HEK293T (cell line): ENCODE data around the gene CALD1.

Experiments used
- ARNT ChIP-seq: fragments of 450-650 bp; IDR thresholded peaks from 2 replicates; pipeline ENCODE4 v1.6.1; 2017; ENCODE audit warnings: mild to moderate bottlenecking
- BHLHE40 ChIP-seq: fragments of 450-650 bp; IDR thresholded peaks from 2 replicates; pipeline ENCODE4 v1.6.1; 2016; ENCODE audit warnings: mild to moderate bottlenecking, moderate library complexity, borderline replicate concordance
- FOXK2 ChIP-seq: fragments of 450-650 bp; IDR thresholded peaks from 2 replicates; pipeline ENCODE4 v1.6.1; 2016; ENCODE audit warnings: mild to moderate bottlenecking
- FOXM1 ChIP-seq: fragments of 450-650 bp; IDR thresholded peaks from 2 replicates; pipeline ENCODE4 v1.6.1; 2017; ENCODE audit warnings: mild to moderate bottlenecking, borderline replicate concordance
- NFRKB ChIP-seq: fragments of 450-650 bp; IDR thresholded peaks from 2 replicates; pipeline ENCODE4 v1.6.1; 2016; ENCODE audit warnings: mild to moderate bottlenecking, moderate library complexity
- SP1 ChIP-seq: fragments of 450-650 bp; IDR thresholded peaks from 2 replicates; pipeline ENCODE4 v1.6.1; 2017
- SUZ12 ChIP-seq: fragments of 450-650 bp; IDR thresholded peaks from 2 replicates; pipeline ENCODE4 v1.6.1; 2016; ENCODE audit warnings: mild to moderate bottlenecking
- TARDBP ChIP-seq: fragments of 450-650 bp; IDR thresholded peaks from 2 replicates; pipeline ENCODE4 v1.6.1; 2016
- TF ChIP-seq, protein P1 (sequence below): fragments of 450-650 bp; IDR thresholded peaks from 2 replicates; pipeline ENCODE4 v1.6.1; 2016

- TF ChIP-seq, protein P1, sequence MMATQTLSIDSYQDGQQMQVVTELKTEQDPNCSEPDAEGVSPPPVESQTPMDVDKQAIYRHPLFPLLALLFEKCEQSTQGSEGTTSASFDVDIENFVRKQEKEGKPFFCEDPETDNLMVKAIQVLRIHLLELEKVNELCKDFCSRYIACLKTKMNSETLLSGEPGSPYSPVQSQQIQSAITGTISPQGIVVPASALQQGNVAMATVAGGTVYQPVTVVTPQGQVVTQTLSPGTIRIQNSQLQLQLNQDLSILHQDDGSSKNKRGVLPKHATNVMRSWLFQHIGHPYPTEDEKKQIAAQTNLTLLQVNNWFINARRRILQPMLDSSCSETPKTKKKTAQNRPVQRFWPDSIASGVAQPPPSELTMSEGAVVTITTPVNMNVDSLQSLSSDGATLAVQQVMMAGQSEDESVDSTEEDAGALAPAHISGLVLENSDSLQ: no peak
- TF ChIP-seq FOXM1 (no peak), SP1 (no peak), FOXK2 (no peak), TARDBP (no peak), ARNT (no peak), SUZ12 (no peak), BHLHE40 (no peak), NFRKB (no peak)
Observed at GRCh38 chr7:134729895-134730294, 49.5 kb upstream of the CALD1 start.
